Measurements from ENCODE around the gene DCAF8. TPM values are rescaled to one million over a fixed set of nuclear protein-coding genes. Genes with fewer than 3 reads are reported as not detected.

The DCAF8 gene
- total RNA-seq, 2 donors from 2014 or later: 133 to 172 TPM

DNA sequence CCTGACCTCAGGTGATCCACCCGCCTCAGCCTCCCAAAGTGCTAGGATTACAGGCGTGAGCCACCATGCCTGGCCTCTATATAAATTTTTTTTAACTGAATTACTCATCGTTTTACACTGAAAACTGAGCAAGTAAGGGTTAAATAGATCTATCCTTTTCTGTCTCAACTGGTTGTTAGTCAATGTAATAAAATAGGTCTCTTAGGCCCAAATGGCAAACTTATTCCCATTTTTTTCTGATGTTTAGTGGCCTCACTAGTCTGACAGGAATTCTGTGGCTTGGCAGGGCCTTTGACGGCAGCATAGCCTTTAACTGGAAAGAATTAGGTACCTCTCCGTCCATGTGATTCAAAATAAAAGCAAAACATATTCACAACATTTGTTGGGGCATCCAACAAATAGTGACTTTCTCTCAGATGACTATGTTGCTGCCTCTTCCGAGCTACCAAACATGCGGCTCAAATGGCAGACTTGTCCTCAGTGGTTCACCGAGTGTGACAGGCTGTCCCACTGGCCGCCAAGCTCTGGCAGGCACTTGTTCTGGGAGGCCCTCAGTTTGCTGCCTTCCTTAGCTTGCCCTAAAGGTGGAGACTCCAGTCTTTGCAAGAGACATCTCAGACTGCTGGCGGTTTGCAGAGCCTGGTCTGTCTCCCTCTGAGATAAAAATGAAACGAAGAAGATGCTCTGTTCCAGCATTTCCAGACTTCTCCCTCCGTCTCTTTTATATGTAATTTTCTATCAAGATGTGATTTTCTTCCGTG, 93.6 kb downstream of the DCAF8 start:
- no peaks in the 10 kb centered on the region for H3K4me1 ChIP-seq (replicated peaks)
- H3K27ac ChIP-seq: no peak overlapping the region
- no peaks in the 10 kb centered on the region for H3K27me3 ChIP-seq (replicated peaks; ENCODE audit: insufficient read depth)
- TF ChIP-seq POLR2AphosphoS5 (IDR thresholded peaks at IDR 0.05) (no peak), POLR2A (IDR thresholded peaks at IDR 0.05) (no peak), CTCF (IDR thresholded peaks at IDR 0.05) (no peak)
- no peaks in the 10 kb centered on the region for H3K36me3 ChIP-seq
- WGBS: 71% methylated on average over 13 of the region's 13 CpGs
- no peaks in the 10 kb centered on the region for H3K9me3 ChIP-seq
- intact Hi-C loops (cut with DNase I): no loop called here
- H3K4me3 ChIP-seq: no peak overlapping the region
- no peak for DNase-seq (ENCODE audit: low spot score)

- Histone ChIP-seq H3K4me1 (replicated peaks) (no peaks in the 10 kb centered on the region), H3K27ac (no peak overlapping the region), H3K9me3 (no peaks in the 10 kb centered on the region), H3K27me3 (replicated peaks; ENCODE audit: insufficient read depth) (no peaks in the 10 kb centered on the region), H3K4me3 (no peak overlapping the region), H3K36me3 (no peaks in the 10 kb centered on the region)
- TF ChIP-seq CTCF (IDR thresholded peaks at IDR 0.05) (no peak), POLR2AphosphoS5 (IDR thresholded peaks at IDR 0.05) (no peak), POLR2A (IDR thresholded peaks at IDR 0.05) (no peak)
- WGBS: 64% methylated on average over 5 of the region's 5 CpGs
- no peak for DNase-seq (ENCODE audit: low spot score)
- intact Hi-C loops (cut with DNase I): no loop called here
These were observed 94.3 kb downstream of the DCAF8 start for GRCh38 chr1:160168016-160168415.

DNA sequence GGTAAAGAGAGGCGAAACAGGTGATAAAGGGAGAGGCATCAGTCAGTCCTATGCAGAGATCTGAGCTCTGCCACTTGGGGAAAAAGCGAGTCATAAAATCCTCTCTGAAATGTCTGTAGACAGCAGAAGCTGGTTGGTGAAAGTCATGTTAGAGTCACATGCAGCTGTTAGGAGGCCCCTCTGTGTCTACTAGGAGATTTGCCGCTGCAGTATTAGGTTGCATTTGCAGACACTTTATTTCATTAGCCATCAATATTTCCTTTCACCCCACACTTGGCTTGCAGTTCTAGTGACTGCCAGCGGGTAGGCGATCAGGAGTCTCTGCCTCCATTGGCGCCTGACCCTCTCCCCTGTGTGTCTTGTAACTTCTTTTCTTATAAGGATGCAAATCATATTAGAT, 94.8 kb downstream of the DCAF8 start:
- no peak for DNase-seq (ENCODE audit: low spot score)
- WGBS: 92% methylated on average over 6 of the region's 6 CpGs
- H3K4me3 ChIP-seq: no peak overlapping the region
- no peaks in the 10 kb centered on the region for H3K9me3 ChIP-seq
- H3K27me3 ChIP-seq (replicated peaks; ENCODE audit: insufficient read depth): no peaks in the 10 kb centered on the region
- TF ChIP-seq CTCF (IDR thresholded peaks at IDR 0.05): no peak
- TF ChIP-seq POLR2AphosphoS5 (IDR thresholded peaks at IDR 0.05): no peak
- no peak for TF ChIP-seq POLR2A (IDR thresholded peaks at IDR 0.05)
- no peaks in the 10 kb centered on the region for H3K4me1 ChIP-seq (replicated peaks)
- no peak overlapping the region for H3K27ac ChIP-seq
- H3K36me3 ChIP-seq: no peaks in the 10 kb centered on the region
- intact Hi-C loops (cut with DNase I): no loop called here

GRCh38 chr1:160167056-160167455, 95.3 kb downstream of the DCAF8 start:
- TF ChIP-seq CTCF (IDR thresholded peaks at IDR 0.05): no peak
- TF ChIP-seq POLR2A (IDR thresholded peaks at IDR 0.05): no peak
- TF ChIP-seq POLR2AphosphoS5 (IDR thresholded peaks at IDR 0.05): no peak

More at GRCh38 chr1:160167056-160167455, 95.3 kb downstream of the DCAF8 start:
- no peak for DNase-seq (ENCODE audit: low spot score)
- intact Hi-C loops (cut with DNase I): no loop called here
- Histone ChIP-seq H3K9me3 (no peaks in the 10 kb centered on the region), H3K4me3 (no peak overlapping the region), H3K4me1 (replicated peaks) (no peaks in the 10 kb centered on the region), H3K27ac (no peak overlapping the region), H3K27me3 (replicated peaks; ENCODE audit: insufficient read depth) (no peaks in the 10 kb centered on the region), H3K36me3 (no peaks in the 10 kb centered on the region)
- 58% methylated on average over 4 of the region's 4 CpGs for WGBS

Data from prostate gland (tissue), 2 donors.